D721Med (cell line): ENCODE measurements around the gene SPRED2.

Experiments
- DNase-seq: peaks from one replicate; pipeline ENCODE4 v3.0.0; 2011; ENCODE audit warnings: low spot score; ENCODE audit not compliant: insufficient read length
- FAIRE-seq: peaks from 2 replicates; lab custom pipeline; 2011; peaks lifted over from hg19 to GRCh38; lab: Jason Lieb, UNC
- CTCF ChIP-seq: IDR thresholded peaks from 2 replicates; pipeline ENCODE4 v1.5.1; 2012; ENCODE audit warnings: mild to moderate bottlenecking, control low read depth; ENCODE audit not compliant: insufficient read depth; ENCODE audit errors: missing control alignments

The SPRED2 gene

GRCh38 chr2:65278531-65278981, 153.8 kb downstream of the SPRED2 start:
- no peak for FAIRE-seq
- DNase-seq = no peak
- TF ChIP-seq CTCF = no peak

- DNase-seq (no peak), FAIRE-seq (no peak)
- TF ChIP-seq CTCF = no peak
Measured at GRCh38 chr2:65277791-65278483, 154.5 kb downstream of the SPRED2 start.

- FAIRE-seq = no peak
- no peak for TF ChIP-seq CTCF
Measured at GRCh38 chr2:65277118-65277517, 155.3 kb downstream of the SPRED2 start.

GRCh38 chr2:65276609-65277008, 155.8 kb downstream of the SPRED2 start:
- no peak for TF ChIP-seq CTCF
- FAIRE-seq (no peak), DNase-seq (no peak)

More at GRCh38 chr2:65277118-65277517, 155.3 kb downstream of the SPRED2 start:
- no peak for DNase-seq

- no peak for TF ChIP-seq CTCF
- no peak for FAIRE-seq
- DNase-seq = no peak
Measured at GRCh38 chr2:65275141-65275915, 157.1 kb downstream of the SPRED2 start.

GRCh38 chr2:65273344-65273743, 159.1 kb downstream of the SPRED2 start:
- FAIRE-seq = no peak
- no peak for DNase-seq
- no peak for TF ChIP-seq CTCF

- no peak for FAIRE-seq
Measured at GRCh38 chr2:65268957-65269356, 163.4 kb downstream of the SPRED2 start.

More at GRCh38 chr2:65268957-65269356, 163.4 kb downstream of the SPRED2 start:
- TF ChIP-seq CTCF = no peak
- DNase-seq = no peak
